GM12878 (cell line): ENCODE results near the gene OGFR. TPM values are rescaled to one million over a fixed set of nuclear protein-coding genes. Genes with fewer than 3 reads are reported as not detected.

Source experiments
- ATAC-seq: fragments of 200-7000 bp; cut with Tn5 transposase; 3 replicates; pipeline ENCODE4 v1.9.1; 2020; ENCODE audit warnings: mild to moderate bottlenecking, moderate library complexity
- BruUV-seq: library from RNA; stranded (reverse); fragments of 400-500 nt; replicated peaks from 2 replicates; lab custom pipeline; 2021; lab: Mats Ljungman, UMichigan
- CTCF ChIA-PET: fragments of 300-600 bp; sonication (Branson Sonifier 250); formaldehyde crosslinking; extraction: SDS; loops from one replicate; lab custom pipeline; 2021; ENCODE audit warnings: inconsistent platforms; lab: Yijun Ruan, JAX
- POLR2A ChIA-PET: fragments of 350-600 bp; formaldehyde crosslinking; extraction: SDS; loops from one replicate; lab custom pipeline; 2021; ENCODE audit warnings: inconsistent platforms; lab: Charles Lee
- RAD21 ChIA-PET: fragments of 300-600 bp; sonication (Branson Sonifier 250); formaldehyde crosslinking; loops from one replicate; lab custom pipeline; 2023; ENCODE audit warnings: antibody characterized with exemption; ENCODE audit not compliant: unreplicated experiment; lab: Charles Lee
- SMC1A ChIA-PET: fragments of 300-600 bp; sonication (Branson Sonifier 250); formaldehyde crosslinking; loops from one replicate; lab custom pipeline; 2023; ENCODE audit not compliant: unreplicated experiment, uncharacterized antibody; lab: Charles Lee
- DNase-seq: peaks from one replicate; pipeline ENCODE4 v3.0.0-alpha.2; 2011; ENCODE audit warnings: low read depth, low spot score
- FAIRE-seq: peaks from 3 replicates; lab custom pipeline; 2011; peaks lifted over from hg19 to GRCh38; lab: Jason Lieb, UNC
- H2AFZ ChIP-seq: 2 replicates; pipeline ENCODE4 v1.6.0; 2011; ENCODE audit warnings: low read depth, low read length, control low read depth; ENCODE audit not compliant: control insufficient read depth
- H3K27ac ChIP-seq: 2 replicates; pipeline ENCODE4 v1.5.1; 2011; ENCODE audit warnings: control low read depth; ENCODE audit not compliant: control insufficient read depth, insufficient read depth
- H3K27me3 ChIP-seq, 2 experiments: replicated peaks in 1 of 2; 2 replicates each; pipeline versions ENCODE4 v1.6.0 to v1.6.1; 2011; ENCODE audit warnings: low read length in 1 of 2; ENCODE audit not compliant: control insufficient read depth in 2 of 2, insufficient read depth in 2 of 2
- H3K36me3 ChIP-seq, 2 experiments: 2 replicates each; pipeline ENCODE4 v1.5.1; 2011; ENCODE audit warnings: low read length in 1 of 2; ENCODE audit not compliant: control insufficient read depth in 2 of 2, insufficient read depth in 2 of 2
- H3K4me1 ChIP-seq: 2 replicates; pipeline ENCODE4 v1.6.1; 2011; ENCODE audit warnings: mild to moderate bottlenecking, low read length, moderate library complexity, mixed read lengths; ENCODE audit not compliant: control insufficient read depth, insufficient read depth
- H3K4me2 ChIP-seq: 2 replicates; pipeline ENCODE4 v1.6.0; 2011; ENCODE audit warnings: control low read depth; ENCODE audit not compliant: control insufficient read depth, insufficient read depth
- H3K4me3 ChIP-seq: fragments of 200-600 bp; sonication (generic); 2 replicates; pipeline ENCODE4 v1.5.1; 2016
- H3K79me2 ChIP-seq: 2 replicates; pipeline ENCODE4 v1.6.0; 2011; ENCODE audit warnings: low read length; ENCODE audit not compliant: control insufficient read depth, insufficient read depth
- H3K9ac ChIP-seq: 2 replicates; pipeline ENCODE4 v1.8.0; 2011; ENCODE audit warnings: low read length, control low read depth, mixed read lengths; ENCODE audit not compliant: control insufficient read depth, insufficient read depth
- H3K9me3 ChIP-seq: replicated peaks from 3 replicates; pipeline ENCODE4 v1.5.1; 2011; ENCODE audit warnings: mild to moderate bottlenecking, low read length; ENCODE audit not compliant: control insufficient read depth, insufficient read depth
- H4K20me1 ChIP-seq: 2 replicates; pipeline ENCODE4 v1.6.0; 2011; ENCODE audit not compliant: control insufficient read depth, insufficient read depth
- CHD1 ChIP-seq: IDR thresholded peaks from 2 replicates; pipeline ENCODE4 v1.6.1; 2012; ENCODE audit warnings: low read depth, low read length, improper control_type of control experiment
- CUX1 ChIP-seq: IDR thresholded peaks from 2 replicates; pipeline ENCODE4 v1.6.1; 2012; ENCODE audit warnings: improper control_type of control experiment, low read depth, low read length; ENCODE audit not compliant: insufficient replicate concordance
- EGR1 ChIP-seq, 2 experiments: IDR thresholded peaks; 1 replicate in 1 of 2; 2 replicates in 1 of 2; pipeline ENCODE4 v1.6.1; 2011 to 2012; ENCODE audit warnings: low read depth in 2 of 2, low read length in 2 of 2, borderline replicate concordance in 1 of 2, mild to moderate bottlenecking in 1 of 2, moderate library complexity in 1 of 2
- FOXM1 ChIP-seq: IDR thresholded peaks from 2 replicates; pipeline ENCODE4 v1.6.1; 2012; ENCODE audit warnings: low read depth, mild to moderate bottlenecking, inconsistent platforms, low read length, moderate library complexity
- HDAC6 ChIP-seq: fragments of 200-600 bp; sonication (generic); IDR thresholded peaks from one replicate; pipeline ENCODE4 v1.8.0; 2017; ENCODE audit warnings: antibody characterized with exemption; ENCODE audit not compliant: unreplicated experiment
- JUNB ChIP-seq: IDR thresholded peaks from 2 replicates; pipeline ENCODE4 v1.6.1; 2016; ENCODE audit warnings: antibody characterized with exemption, mild to moderate bottlenecking
- NFIC ChIP-seq: IDR thresholded peaks from 2 replicates; pipeline ENCODE4 v1.6.1; 2012; ENCODE audit warnings: low read depth, mild to moderate bottlenecking, inconsistent platforms, low read length, moderate library complexity
- POU2F2 ChIP-seq: IDR thresholded peaks from 3 replicates; pipeline ENCODE4 v1.6.1; 2011; ENCODE audit warnings: low read depth, mild to moderate bottlenecking, low read length, borderline replicate concordance
- REST ChIP-seq: IDR thresholded peaks from 2 replicates; pipeline ENCODE4 v1.6.1; 2012; ENCODE audit warnings: mild to moderate bottlenecking, low read depth, low read length
- RUNX3 ChIP-seq: IDR thresholded peaks from 2 replicates; pipeline ENCODE4 v1.6.1; 2012; ENCODE audit warnings: low read length, inconsistent platforms
- WGBS: methylation state at CpG from one replicate; pipeline ENCODE4 v1.1.6; 2016; ENCODE audit warnings: low lambda C conversion rate; ENCODE audit not compliant: insufficient replicate concordance, insufficient coverage; ENCODE audit errors: missing lambda C conversion rate; 5-methylcytosine and 5-hydroxymethylcytosine counted together
- in situ Hi-C: fragments of 300-500 bp; cut with MboI; formaldehyde crosslinking; loops from 9 replicates; pipeline ENCODE4 v1.14.3; 2018; ENCODE audit warnings: mixed read lengths
- intact Hi-C: fragments of 100-400 bp; cut with micrococcal nuclease; formaldehyde crosslinking; loops from one replicate; pipeline ENCODE4 v1.14.2; 2022; ENCODE audit not compliant: unreplicated experiment
- polyA plus RNA-seq, 11 experiments: library from polyadenylated mRNA; depleted of rRNA in 4 of 11; unstranded in 6 of 11; stranded (reverse) in 5 of 11; fragments of >200 nt; fragmentation: Nextera tagmentation in 4 of 11; fragmentation: Illumina TruSeq in 1 of 11; extraction: Ambion mirVana in 4 of 11; extraction: Trizol in 1 of 11; gene quantifications; 1 replicate in 1 of 11; 2 replicates in 10 of 11; pipeline versions ENCODE4 v1.2.1 to v1.2.3, GENCODE V29; 2011 to 2016; ENCODE audit warnings: inconsistent platforms in 2 of 11, missing spikeins in 2 of 11, low read depth in 1 of 11
- total RNA-seq, 4 experiments: library from RNA; depleted of rRNA in 3 of 4; stranded (reverse); fragments of >200 nt in 3 of 4; fragmentation: Illumina TruSeq in 1 of 4; extraction: Trizol in 1 of 4; gene quantifications; 2 replicates each; pipeline versions ENCODE4 v1.2.1 to v1.2.3, GENCODE V29; 2013 to 2021

Gene OGFR
- total and polyA plus RNA-seq, 10 of the 15 experiments (the other 5 are each of a cell fraction or from before 2014, with no cell fraction given), result 0.72 to 62.1 (median 27.3) TPM

GRCh38 chr20:62804627-62805154 lies at the start of gene OGFR (continued):
- TF ChIP-seq REST, result no peak
- no peak for TF ChIP-seq JUNB
- peak in 1 of 2 experiments; percentile 61; a peak in 1 of 3 replicates for TF ChIP-seq EGR1 (IDR thresholded peaks at IDR 0.05; ENCODE audit: borderline replicate concordance in 1 of 2, low read depth in 2 of 2, low read length in 2 of 2)
- TF ChIP-seq FOXM1, result no peak

DNA sequence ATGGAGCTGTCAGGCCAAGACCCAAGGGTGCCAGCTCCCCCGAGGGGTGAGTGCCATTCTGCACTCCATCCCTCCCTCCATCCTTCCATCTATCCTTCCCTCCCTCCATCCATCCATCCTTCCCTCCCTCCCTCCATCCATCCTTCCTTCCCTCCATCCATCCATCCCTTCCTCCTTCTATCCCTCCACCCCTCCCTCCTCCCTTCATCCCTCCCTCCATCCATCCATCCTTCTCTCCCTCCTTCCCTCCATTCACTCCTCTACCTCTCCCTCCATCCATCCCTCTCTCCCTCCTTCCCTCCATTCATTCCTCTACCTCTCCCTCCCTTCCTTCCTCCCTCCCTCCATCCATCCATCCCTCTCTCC lies 49.7 kb upstream of the OGFR start:
- H4K20me1 ChIP-seq, result no peaks in the 10 kb centered on the region
- no peak overlapping the region for H2AFZ ChIP-seq
- no TSS peak for BruUV-seq
- H3K27ac ChIP-seq, result no peak overlapping the region
- H3K36me3 ChIP-seq, result no peaks in the 10 kb centered on the region
- DNase-seq (no peak), FAIRE-seq (no peak), ATAC-seq (no peak)
- intact Hi-C loops, result no loop called here
- H3K4me1 ChIP-seq, result no peaks in the 10 kb centered on the region
- WGBS, result 0% methylated on average over 1 of the region's 1 CpG
- H3K9ac ChIP-seq, result no peak overlapping the region
- no peaks in the 10 kb centered on the region for H3K79me2 ChIP-seq
- no peak overlapping the region for H3K4me2 ChIP-seq
- in situ Hi-C loops, result no loop called here
- ChIA-PET SMC1A (no interaction called here), CTCF (no interaction called here), POLR2A (no interaction called here), RAD21 (no interaction called here)
- H3K9me3 ChIP-seq, result no peaks in the 10 kb centered on the region
- no peak overlapping the region for H3K4me3 ChIP-seq
- peaks cover 1 to 3% of the 10 kb centered on the region in 2 experiments; a peak in 3 of 4 replicates for H3K27me3 ChIP-seq
- TF ChIP-seq CUX1 (no peak), CHD1 (no peak), HDAC6 (no peak), POU2F2 (no peak), RUNX3 (no peak), NFIC (no peak)
